ENCODE results near the gene CYP19A1. TPM values are rescaled to one million over a fixed set of nuclear protein-coding genes. Genes with fewer than 3 reads are reported as not detected.

CYP19A1 gene
- polyA plus RNA-seq, 1 of the 3 experiments (the other 2 are of a cell fraction), result 0.03 TPM

DNA sequence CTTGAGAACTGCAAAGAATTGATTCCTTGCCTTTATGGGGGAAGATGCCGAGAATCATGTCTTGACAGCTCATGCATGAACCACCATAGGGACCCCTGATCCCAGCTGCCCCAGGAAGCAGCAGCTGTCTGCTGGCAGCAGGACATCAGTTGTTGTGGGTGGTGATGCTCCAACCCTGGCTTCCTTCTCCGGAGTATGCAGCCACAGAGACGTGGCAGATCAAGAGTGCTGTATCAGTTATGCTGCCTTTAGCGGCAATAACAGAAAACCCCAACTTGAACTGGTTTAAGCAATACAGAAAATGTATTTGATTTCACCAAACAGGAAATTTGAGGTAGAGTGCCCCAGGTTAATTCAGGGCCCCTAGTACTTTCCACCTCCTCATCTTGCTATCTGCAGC is 151.5 kb downstream of the CYP19A1 start:
- Histone ChIP-seq H2AFZ (ENCODE audit: low read depth) (no peak overlapping the region), H3K4me3 (ENCODE audit: low read depth in 2 of 2, low read length in 1 of 2) (no peak overlapping the region), H3K79me2 (ENCODE audit: insufficient read depth) (no peaks in the 10 kb centered on the region), H3K4me1 (ENCODE audit: control insufficient read depth in 1 of 2, insufficient read depth in 2 of 2, low read depth in 1 of 2, low read length in 1 of 2) (no peaks in the 10 kb centered on the region), H3K4me2 (no peak overlapping the region), H4K20me1 (ENCODE audit: insufficient read depth) (no peaks in the 10 kb centered on the region), H3K27me3 (ENCODE audit: insufficient read depth) (peaks cover 23% of the 10 kb centered on the region; the same call in 1 of the 2 replicates), H3K9me3 (no peaks in the 10 kb centered on the region), H3K36me3 (replicated peaks in 1 of 2; ENCODE audit: control insufficient read depth in 1 of 2, insufficient read depth in 2 of 2, low read length in 1 of 2) (no peaks in the 10 kb centered on the region), H3K27ac (ENCODE audit: low read depth in 2 of 2, low read length in 1 of 2) (no peak overlapping the region), H3K9me2 (no peaks in the 10 kb centered on the region), H3K9ac (no peak overlapping the region), H3F3A (replicated peaks; ENCODE audit: insufficient read depth) (no peaks in the 10 kb centered on the region)
- no peak for DNase-seq
- POLR2A ChIA-PET, result no interaction called here
- WGBS (ENCODE audit: low lambda C conversion rate), result 87% methylated on average over 4 of the region's 4 CpGs
- TF ChIP-seq TEAD4 (IDR thresholded peaks at IDR 0.05; ENCODE audit: borderline replicate concordance, insufficient read depth) (no peak), NFIC (IDR thresholded peaks at IDR 0.05; ENCODE audit: borderline replicate concordance) (no peak), RXRA (IDR thresholded peaks at IDR 0.05; ENCODE audit: borderline replicate concordance, low read depth) (no peak), GATA2 (CRISPR knock-in tag; IDR thresholded peaks at IDR 0.05) (no peak), FOSL2 (IDR thresholded peaks at IDR 0.05; ENCODE audit: borderline replicate concordance, low read depth) (no peak), GABPA (IDR thresholded peaks at IDR 0.05; ENCODE audit: low read depth) (no peak), SIN3A (IDR thresholded peaks at IDR 0.05; ENCODE audit: borderline replicate concordance, low read depth, low read length) (no peak), TAF1 (IDR thresholded peaks at IDR 0.05; ENCODE audit: borderline replicate concordance, low read depth, low read length) (no peak), FOXJ3 (CRISPR knock-in tag; IDR thresholded peaks at IDR 0.05) (no peak)
- TF ChIP-seq, protein P1, sequence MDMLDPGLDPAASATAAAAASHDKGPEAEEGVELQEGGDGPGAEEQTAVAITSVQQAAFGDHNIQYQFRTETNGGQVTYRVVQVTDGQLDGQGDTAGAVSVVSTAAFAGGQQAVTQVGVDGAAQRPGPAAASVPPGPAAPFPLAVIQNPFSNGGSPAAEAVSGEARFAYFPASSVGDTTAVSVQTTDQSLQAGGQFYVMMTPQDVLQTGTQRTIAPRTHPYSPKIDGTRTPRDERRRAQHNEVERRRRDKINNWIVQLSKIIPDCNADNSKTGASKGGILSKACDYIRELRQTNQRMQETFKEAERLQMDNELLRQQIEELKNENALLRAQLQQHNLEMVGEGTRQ (IDR thresholded peaks at IDR 0.05; ENCODE audit: borderline replicate concordance, low read depth, low read length), result no peak
- TF ChIP-seq, protein P2, sequence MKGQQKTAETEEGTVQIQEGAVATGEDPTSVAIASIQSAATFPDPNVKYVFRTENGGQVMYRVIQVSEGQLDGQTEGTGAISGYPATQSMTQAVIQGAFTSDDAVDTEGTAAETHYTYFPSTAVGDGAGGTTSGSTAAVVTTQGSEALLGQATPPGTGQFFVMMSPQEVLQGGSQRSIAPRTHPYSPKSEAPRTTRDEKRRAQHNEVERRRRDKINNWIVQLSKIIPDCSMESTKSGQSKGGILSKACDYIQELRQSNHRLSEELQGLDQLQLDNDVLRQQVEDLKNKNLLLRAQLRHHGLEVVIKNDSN (IDR thresholded peaks at IDR 0.05; ENCODE audit: borderline replicate concordance, low read depth), result no peak
- CTCF ChIA-PET, result interaction anchor here (1.0 to 11.2 kb wide), 4 partner anchors 21 to 194 kb away, joined by 3 to 284 read pairs (median 22); no protein-coding TSS in a partner anchor

- no peak overlapping the region for H3K4me2 ChIP-seq
- no peaks in the 10 kb centered on the region for H4K20me1 ChIP-seq (ENCODE audit: insufficient read depth)
- H3K4me3 ChIP-seq (ENCODE audit: low read depth in 2 of 2, low read length in 1 of 2), result no peak overlapping the region
- no peak overlapping the region for H2AFZ ChIP-seq (ENCODE audit: low read depth)
- no peaks in the 10 kb centered on the region for H3K79me2 ChIP-seq (ENCODE audit: insufficient read depth)
- no peak for DNase-seq
- TF ChIP-seq MXI1 (IDR thresholded peaks at IDR 0.05; ENCODE audit: low read depth, low read length) (no peak), EP300 (IDR thresholded peaks at IDR 0.05; ENCODE audit: borderline replicate concordance in 1 of 2, low read depth in 1 of 2, low read length in 1 of 2) (no peak), TEAD4 (IDR thresholded peaks at IDR 0.05; ENCODE audit: borderline replicate concordance, insufficient read depth) (no peak), IRF3 (IDR thresholded peaks at IDR 0.05; ENCODE audit: low read depth, low read length) (no peak), FOXJ3 (CRISPR knock-in tag; IDR thresholded peaks at IDR 0.05) (no peak), TAF1 (IDR thresholded peaks at IDR 0.05; ENCODE audit: borderline replicate concordance, low read depth, low read length) (no peak), RCOR1 (IDR thresholded peaks at IDR 0.05; ENCODE audit: low read length) (no peak)
- no peaks in the 10 kb centered on the region for H3K4me1 ChIP-seq (ENCODE audit: control insufficient read depth in 1 of 2, insufficient read depth in 2 of 2, low read depth in 1 of 2, low read length in 1 of 2)
- 41% methylated on average over 4 of the region's 5 CpGs for WGBS (ENCODE audit: low lambda C conversion rate)
- ChIA-PET POLR2A (no interaction called here), CTCF (interaction anchor here (1.0 to 4.9 kb wide), 3 partner anchors 23 to 194 kb away, joined by 3 to 41 read pairs (median 6); no protein-coding TSS in a partner anchor)
- no peaks in the 10 kb centered on the region for H3K9me3 ChIP-seq
- peaks cover 23% of the 10 kb centered on the region; the same call in 1 of the 2 replicates for H3K27me3 ChIP-seq (ENCODE audit: insufficient read depth)
- no peaks in the 10 kb centered on the region for H3K36me3 ChIP-seq (replicated peaks in 1 of 2; ENCODE audit: control insufficient read depth in 1 of 2, insufficient read depth in 2 of 2, low read length in 1 of 2)
- no peaks in the 10 kb centered on the region for H3F3A ChIP-seq (replicated peaks; ENCODE audit: insufficient read depth)
- H3K27ac ChIP-seq (ENCODE audit: low read depth in 2 of 2, low read length in 1 of 2), result no peak overlapping the region
- no peaks in the 10 kb centered on the region for H3K9me2 ChIP-seq
- H3K9ac ChIP-seq, result no peak overlapping the region
Observed at GRCh38 chr15:51186181-51186705, 152.2 kb downstream of the CYP19A1 start.

Measured in SK-N-SH (cell line).